NCI-H2107 treated with DMSO at 0.1 percent for 48 hours (cell line): ENCODE measurements around the gene LOX.

Experiments
- DNase-seq: peaks from one replicate; lab custom pipeline; 2025; ENCODE audit not compliant: unreplicated experiment; lab: John Stamatoyannopoulos, UW

LOX gene

GRCh38 chr5:122054266-122054665, 23.8 kb downstream of the LOX start:
- DNase-seq: no peak

GRCh38 chr5:122053181-122054109, 24.6 kb downstream of the LOX start:
- no peak for DNase-seq

- no peak for DNase-seq
Observed at GRCh38 chr5:122051569-122051968, 26.5 kb downstream of the LOX start.

GRCh38 chr5:122050959-122051358, 27.1 kb downstream of the LOX start:
- no peak for DNase-seq

- DNase-seq: no peak
Observed at GRCh38 chr5:122040636-122041302, 37.3 kb downstream of the LOX start.

GRCh38 chr5:122036326-122036725, 41.7 kb downstream of the LOX start:
- DNase-seq: no peak

GRCh38 chr5:122035913-122036312, 42.1 kb downstream of the LOX start:
- no peak for DNase-seq

GRCh38 chr5:122031836-122032235, 46.2 kb downstream of the LOX start:
- DNase-seq: no peak

- DNase-seq: no peak
Observed at GRCh38 chr5:122030251-122030650, 47.8 kb downstream of the LOX start.

GRCh38 chr5:122029818-122030217, 48.2 kb downstream of the LOX start:
- no peak for DNase-seq

GRCh38 chr5:122022966-122023365, 55.1 kb downstream of the LOX start:
- no peak for DNase-seq

GRCh38 chr5:122019919-122020590, 58.0 kb downstream of the LOX start:
- DNase-seq: no peak

- no peak for DNase-seq
Observed at GRCh38 chr5:122015471-122015870, 62.6 kb downstream of the LOX start.

- no peak for DNase-seq
Observed at GRCh38 chr5:122014236-122014935, 63.7 kb downstream of the LOX start.
